Stimulated activated CD8-positive, alpha-beta memory T cell treated with anti-CD3 and anti-CD28 coated beads, Interleukin-15, amount 100 ng/mL, for 24 hours (primary cell): ENCODE results near the gene HEXD.
"Not testable (repeated sequence)": the region's sequence is repeated elsewhere in the genome, so short reads cannot be mapped to it uniquely, and the experiment has no call there.

ENCODE experiments used
- DNase-seq: peaks from one replicate; pipeline ENCODE4 v3.0.0-alpha.2; 2020; ENCODE audit warnings: low read depth

HEXD gene

GRCh38 chr17:82418001-82418986 lies at the start of gene HEXD, which contains the start of gene OGFOD3:
Gene HEXD (plus strand): TSS chr17:82418347. CDS start chr17:82419800, 1,453 bp downstream.
Gene OGFOD3 (minus strand): TSS chr17:82418586. CDS start chr17:82418485, 101 bp downstream.
- peak; percentile 59 for DNase-seq

- no peak for DNase-seq
These were observed 48.9 kb upstream of the HEXD start for GRCh38 chr17:82369211-82369610.

GRCh38 chr17:82370471-82371332 lies 47.4 kb upstream of the HEXD start:
- no peak for DNase-seq

- DNase-seq, result no peak
These were observed 46.6 kb upstream of the HEXD start, which contains the start of gene UTS2R for GRCh38 chr17:82371333-82372248. Gene UTS2R (plus strand): TSS chr17:82371765. CDS start chr17:82374325, 2,560 bp downstream.

GRCh38 chr17:82372249-82373071 lies 45.7 kb upstream of the HEXD start:
- DNase-seq, result no peak

- not testable (repeated sequence) for DNase-seq
These were observed 45.1 kb upstream of the HEXD start for GRCh38 chr17:82373072-82373452.

- DNase-seq, result no peak
These were observed 44.2 kb upstream of the HEXD start for GRCh38 chr17:82373731-82374625.

GRCh38 chr17:82374626-82375331 lies 43.4 kb upstream of the HEXD start:
- DNase-seq, result no peak

- DNase-seq, result no peak
These were observed 42.6 kb upstream of the HEXD start for GRCh38 chr17:82375359-82376041.

GRCh38 chr17:82376042-82376730 lies 42.0 kb upstream of the HEXD start:
- no peak for DNase-seq

GRCh38 chr17:82377294-82377693 lies 40.9 kb upstream of the HEXD start:
- not testable (repeated sequence) for DNase-seq

GRCh38 chr17:82377924-82378740 lies 40.0 kb upstream of the HEXD start:
- DNase-seq, result no peak

- no peak for DNase-seq
These were observed 39.5 kb upstream of the HEXD start for GRCh38 chr17:82378741-82379021.

GRCh38 chr17:82380860-82381702 lies 37.1 kb upstream of the HEXD start:
- no peak for DNase-seq

GRCh38 chr17:82381703-82382009 lies 36.5 kb upstream of the HEXD start:
- not testable (repeated sequence) for DNase-seq
